ENCODE data around the gene KMT5B.
"Not testable (repeated sequence)": the region's sequence is repeated elsewhere in the genome, so short reads cannot be mapped to it uniquely, and the experiment has no call there.

Gene KMT5B
- long read RNA-seq, donor 1, partial matches to known transcripts = 0 of 7 reads
- long read RNA-seq, donor 1, other reads (novel, unspliced or antisense) = 5 of 7 reads
- long read RNA-seq, donor 2 = 0 reads
- long read RNA-seq, donor 3, partial matches to known transcripts = 10 of 10 reads
- long read RNA-seq, donor 3, other reads (novel, unspliced or antisense) = 0 of 10 reads
- long read RNA-seq, donor 4, partial matches to known transcripts = 9 of 20 reads
- long read RNA-seq, donor 4, other reads (novel, unspliced or antisense) = 8 of 20 reads
- long read RNA-seq, donor 5, partial matches to known transcripts = 0 of 1 reads
- long read RNA-seq, donor 5, other reads (novel, unspliced or antisense) = 0 of 1 reads
- long read RNA-seq, donor 6, partial matches to known transcripts = 15 of 16 reads
- long read RNA-seq, donor 6, other reads (novel, unspliced or antisense) = 0 of 16 reads
- long read RNA-seq, donor 7, partial matches to known transcripts = 26 of 27 reads
- long read RNA-seq, donor 7, other reads (novel, unspliced or antisense) = 0 of 27 reads
- long read RNA-seq, donor 8, partial matches to known transcripts = 16 of 24 reads
- long read RNA-seq, donor 8, other reads (novel, unspliced or antisense) = 7 of 24 reads

DNA sequence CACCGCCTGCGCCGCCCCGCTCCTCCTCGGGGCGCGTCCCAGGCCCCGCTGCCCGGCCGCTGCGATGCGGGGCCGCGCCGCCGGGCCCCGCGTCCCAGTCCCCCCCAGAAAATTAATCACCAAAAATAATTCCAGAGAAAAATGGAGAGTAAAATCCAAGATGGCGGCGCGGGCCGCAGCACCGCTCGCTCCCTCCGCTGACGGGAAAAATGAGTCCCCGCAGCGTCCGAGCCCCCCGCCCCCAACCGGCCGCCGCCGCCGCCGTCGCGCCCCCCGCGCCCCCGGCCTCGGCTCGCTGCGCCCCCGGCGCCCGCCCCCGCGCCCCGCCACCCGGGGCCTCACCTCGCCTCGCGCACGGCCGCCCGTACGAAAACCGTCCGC lies at the start of gene KMT5B:
Gene KMT5B (minus strand): TSS at position 162 of the 381 bp plus-strand sequence. CDS start 23,220 bp downstream, outside the sequence.
- no peak for DNase-seq

DNA sequence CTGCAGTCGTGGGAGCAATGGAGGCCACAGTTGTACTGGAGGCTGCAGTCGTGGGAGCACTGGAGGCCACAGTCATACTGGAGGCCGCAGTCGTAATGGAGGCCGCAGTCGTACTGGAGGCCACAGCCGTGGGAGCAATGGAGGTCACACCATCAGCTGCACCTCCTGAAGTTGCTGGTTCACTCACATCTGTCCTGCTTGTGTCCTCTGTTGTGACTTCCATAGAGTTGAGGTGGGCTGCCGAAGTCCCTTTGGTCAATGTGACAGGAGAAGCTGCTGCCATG lies 49.4 kb upstream of the KMT5B start:
- no peak for DNase-seq

DNA sequence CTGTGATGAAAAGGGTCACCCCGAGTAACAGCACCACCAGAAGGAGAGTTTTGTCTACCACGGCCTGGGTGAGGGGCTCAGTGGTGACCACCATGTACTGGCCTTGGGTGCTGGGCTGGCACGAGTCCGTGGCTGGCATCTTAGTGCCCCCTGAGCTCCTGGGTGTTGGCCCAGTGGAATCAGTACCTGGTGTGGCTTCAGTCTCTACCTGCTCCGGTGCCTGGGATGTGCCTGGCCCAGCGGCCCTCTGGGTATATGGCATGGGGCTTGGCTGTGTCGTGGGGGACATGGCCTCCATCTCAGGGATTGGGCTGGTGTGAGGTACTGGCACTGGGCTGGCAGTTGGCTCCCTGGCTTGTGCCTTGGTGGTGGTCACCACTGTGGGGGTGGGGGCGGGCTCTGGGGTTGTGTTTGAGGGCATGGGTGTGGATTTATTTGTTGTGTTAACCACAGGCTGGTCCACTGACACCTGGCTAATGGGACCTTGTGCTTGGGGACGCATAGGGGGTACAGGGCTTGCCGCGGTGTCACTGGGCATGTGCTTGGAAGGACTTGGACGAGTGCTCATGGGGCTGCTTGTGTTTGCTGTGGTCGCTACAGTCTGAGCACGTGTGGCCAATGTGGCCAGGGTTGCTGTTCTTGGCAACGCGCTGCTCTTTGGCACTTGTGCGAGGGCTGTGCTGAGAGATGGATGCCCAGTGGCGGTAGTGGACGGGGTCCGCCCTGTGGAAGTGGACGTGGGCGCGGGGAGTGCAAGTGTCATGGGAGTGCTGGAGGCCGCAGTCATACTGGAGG lies 48.9 kb upstream of the KMT5B start:
- no peak for DNase-seq

DNA sequence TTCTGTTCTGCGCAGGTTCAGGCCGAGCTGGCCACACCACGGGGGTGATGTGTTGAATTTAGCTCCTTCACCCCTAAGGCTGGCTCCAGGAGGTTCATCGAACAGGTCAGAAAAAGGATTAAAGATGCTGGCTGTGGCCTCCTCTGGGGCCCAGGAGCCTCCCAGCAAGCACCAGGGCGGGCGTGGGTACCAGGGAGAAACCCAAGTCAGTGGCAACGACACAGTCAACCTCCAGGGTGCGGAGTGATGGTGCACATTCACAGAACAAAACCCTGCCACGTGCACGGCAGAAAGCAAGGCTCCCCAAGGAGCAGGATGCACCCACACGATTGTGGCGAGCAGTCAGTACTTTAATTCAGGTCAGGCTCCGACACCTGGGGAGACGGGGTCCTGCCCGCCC lies 47.9 kb upstream of the KMT5B start:
- no peak for DNase-seq

DNA sequence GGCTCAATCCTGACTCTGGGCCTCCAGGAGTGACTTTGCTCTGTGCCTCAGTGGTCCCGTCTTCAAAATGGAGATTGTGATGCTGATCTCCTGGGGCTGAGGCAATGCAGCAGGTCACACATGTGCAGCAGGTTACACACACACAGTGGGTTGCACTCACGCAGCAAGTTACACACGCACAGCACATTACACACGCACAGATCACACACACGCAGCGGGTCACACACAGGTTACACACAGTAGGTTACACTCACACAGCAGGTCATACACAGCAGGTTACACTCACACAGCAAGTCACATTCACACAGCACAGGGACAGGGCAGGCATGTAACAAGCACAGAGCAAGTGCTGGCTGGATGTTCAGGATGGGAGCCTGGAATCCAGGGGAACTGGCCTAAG lies 47.4 kb upstream of the KMT5B start:
- DNase-seq = no peak

DNA sequence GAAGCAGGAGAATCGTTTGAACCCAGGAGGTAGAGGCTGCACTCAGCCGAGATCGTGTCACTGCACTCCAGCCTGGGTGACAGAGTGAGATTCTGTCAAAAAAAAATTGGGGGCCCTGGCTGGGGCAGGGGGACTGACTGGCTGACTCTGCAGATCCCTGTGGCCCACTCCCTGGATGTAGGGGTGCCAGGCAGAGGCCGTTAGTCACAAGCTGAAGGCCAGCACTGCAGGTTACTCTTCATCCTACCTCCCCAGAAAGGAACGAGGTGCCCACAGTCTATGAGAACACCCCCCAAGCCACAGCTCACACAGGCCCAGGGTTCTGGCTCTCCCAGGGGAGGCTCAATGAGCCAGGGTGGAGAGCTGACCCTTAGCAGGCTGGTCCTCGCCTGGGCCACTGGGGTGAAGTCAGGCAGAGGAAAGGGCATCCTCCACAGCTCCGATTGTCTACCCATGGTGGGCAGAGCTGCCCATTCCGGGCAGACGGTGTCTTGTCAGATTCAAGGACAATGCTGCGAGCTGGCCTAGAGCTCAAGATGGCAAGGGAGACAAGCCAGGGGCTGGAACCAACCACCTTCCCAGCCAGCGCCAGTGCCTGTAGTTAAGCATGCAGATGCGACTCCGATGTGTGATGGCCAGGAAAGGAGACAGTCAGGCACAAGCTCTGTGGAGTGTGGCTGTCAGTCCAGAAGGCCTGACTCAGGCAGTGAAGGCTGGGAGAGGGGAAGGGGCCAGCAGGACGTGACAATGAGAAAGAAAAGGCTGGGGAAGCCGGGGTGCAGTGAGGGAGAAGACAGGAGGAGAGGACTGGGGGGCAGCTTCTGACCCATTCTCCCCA lies 46.2 kb upstream of the KMT5B start:
- no peak for DNase-seq

DNA sequence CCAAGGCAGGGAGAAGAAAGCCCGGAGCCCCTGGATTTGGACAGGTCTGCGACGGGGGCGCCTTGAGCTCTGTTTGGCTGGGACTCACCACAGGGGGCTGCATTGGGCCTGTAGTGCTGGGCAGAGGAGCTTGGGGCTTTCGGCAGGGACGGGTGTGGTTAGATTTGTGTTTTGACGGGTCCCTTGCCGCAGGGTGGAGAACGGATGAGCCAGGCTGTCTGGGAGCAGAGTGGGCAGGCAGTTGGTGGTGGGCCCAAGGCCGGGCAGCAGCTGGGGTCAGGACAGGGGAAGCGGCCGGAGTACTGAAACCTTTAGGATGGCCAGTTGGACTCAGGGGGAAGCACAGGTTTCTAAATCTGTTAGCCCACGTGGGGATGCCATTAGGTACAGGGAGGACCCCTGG lies 45.3 kb upstream of the KMT5B start:
- no peak for DNase-seq

DNA sequence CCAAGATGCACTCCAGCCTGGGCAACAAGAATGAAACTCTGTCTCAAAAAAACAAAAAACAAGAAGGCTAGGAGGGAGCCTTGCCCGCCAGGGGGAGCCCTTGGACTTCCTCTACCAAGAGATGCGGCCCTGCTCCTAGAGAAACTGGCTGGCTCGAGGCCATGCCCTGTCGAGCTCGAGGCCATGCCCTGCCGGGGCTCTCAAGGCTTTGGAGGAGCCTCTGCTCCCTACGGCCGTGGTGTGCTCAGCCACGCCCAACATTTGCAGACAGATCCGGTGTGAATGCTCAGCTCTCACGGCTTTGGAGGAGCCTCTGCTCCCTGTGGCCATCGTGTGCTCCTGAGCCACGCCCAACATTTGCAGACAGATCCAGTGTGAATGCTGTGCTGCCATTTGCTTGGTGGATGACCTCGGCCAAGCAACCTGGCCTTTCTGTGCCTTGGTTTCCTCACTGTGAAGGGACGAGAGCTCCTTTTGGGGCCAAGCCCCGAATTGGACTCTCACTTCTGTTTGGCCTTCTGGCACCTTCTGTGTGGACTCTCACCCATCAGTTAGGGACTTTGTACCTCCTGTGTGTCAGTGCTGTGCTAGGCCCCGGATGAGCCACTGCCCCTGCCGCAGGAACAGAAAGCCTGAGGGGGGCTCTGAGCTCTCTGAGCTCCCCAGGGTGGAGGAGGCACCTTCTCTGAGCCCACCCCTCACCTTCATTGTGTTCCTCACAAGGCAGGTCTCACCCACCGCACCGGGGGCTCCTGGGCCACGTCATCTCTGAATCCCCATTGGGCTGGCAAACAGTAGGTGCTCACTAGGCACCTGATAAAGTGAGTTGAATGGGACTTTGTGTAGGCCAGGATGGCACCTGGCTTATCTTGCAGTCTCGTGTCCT lies 44.6 kb upstream of the KMT5B start:
- DNase-seq = peak; percentile 86

DNA sequence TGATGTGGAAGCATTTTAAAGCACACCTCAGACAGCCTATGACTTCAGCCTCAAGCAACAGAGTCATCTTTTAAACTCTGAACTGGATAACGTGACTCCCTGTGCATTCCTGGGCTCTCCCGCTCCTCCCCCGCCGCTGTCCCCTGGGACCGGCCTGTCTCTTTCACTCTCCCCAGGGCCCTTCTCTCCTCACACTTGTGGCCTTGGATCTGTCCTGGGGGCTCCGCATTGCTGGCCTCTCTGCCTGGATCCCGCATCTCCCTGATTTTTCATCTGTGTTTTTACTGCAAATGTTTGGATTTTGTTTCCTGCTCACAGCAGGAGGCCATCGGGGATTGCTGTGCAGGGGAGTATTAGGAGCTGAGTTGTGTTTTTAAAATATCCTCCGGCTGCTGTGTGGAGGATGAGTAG lies 43.2 kb upstream of the KMT5B start:
- peak; percentile 73 for DNase-seq

DNA sequence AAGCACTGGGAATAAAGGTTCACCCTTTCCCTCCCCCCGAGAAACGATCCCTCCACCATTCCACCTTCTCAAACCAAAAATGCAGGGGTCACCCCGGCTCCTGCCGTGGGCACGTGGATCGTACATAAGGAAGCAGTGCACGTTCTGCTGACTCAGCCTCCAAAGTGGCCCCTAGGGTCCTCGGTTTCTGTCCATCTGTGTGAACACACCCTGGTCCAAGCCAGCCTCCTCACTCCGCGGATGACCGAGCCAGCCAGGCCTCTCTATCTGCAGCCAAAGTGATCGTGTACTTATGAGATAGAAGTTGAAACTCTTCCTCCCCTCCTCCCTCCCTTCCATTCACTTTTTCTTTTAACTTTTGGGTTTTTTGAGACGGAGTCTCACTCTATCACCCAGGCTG lies 42.4 kb upstream of the KMT5B start:
- no peak for DNase-seq

DNA sequence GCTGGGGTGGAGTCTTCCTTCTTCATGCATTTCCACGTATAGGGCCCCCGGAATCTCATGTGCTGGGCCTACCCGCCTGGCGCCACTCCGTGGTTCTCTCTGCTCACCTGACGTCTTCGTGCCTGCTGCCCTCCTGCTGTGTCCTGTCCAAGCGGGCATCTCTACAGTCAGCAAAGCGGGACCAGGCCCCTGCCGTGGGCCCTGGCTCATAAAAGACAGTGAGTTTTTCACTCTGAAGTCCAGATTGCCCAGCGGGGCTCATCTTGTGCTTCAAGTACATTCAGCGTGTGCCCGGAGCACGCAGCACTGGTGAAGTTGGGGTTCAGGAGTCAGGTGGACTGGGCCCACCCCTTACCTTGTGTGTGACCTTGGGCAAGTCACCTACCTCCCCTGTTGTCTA lies 41.3 kb upstream of the KMT5B start:
- DNase-seq = no peak

DNA sequence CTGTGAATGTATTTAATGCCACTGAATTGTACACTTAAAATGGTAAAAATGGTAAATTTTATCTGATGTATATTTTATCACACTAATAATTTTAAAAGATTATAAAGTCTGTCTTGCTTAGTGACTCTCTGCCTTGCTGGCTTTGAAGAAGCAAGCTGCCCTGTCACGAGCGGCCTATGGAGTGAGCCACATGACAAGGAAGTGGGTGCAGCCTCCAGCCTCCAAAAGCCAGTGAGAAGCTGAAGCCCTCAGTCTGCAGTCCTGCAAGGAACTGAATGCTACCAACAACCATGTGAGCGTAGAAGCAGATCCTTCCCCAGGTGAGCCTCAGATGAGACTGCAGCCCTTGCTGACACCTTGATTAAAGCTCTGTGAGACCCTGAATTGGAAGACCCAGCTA lies 38.7 kb upstream of the KMT5B start:
- no peak for DNase-seq

DNA sequence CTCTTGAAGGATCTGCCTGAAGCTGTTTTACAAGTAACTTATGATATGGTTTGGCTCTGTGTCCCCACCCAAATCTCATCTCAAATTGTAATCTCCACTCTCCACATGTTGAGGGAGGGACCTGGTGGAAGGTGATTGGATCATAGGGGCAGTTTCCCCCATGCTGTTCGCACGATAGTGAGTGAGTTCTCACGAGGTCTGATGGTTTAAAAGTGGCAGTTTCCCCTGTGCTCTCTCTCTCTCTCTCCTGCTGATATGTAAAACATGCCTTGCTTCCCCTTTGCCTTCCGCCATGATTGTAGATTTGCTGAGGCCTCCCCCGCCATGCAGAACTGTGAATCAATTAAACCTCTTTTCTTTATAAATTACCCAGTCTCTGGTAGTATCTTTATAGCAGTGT lies 31.8 kb upstream of the KMT5B start:
- not testable (repeated sequence) for DNase-seq

DNA sequence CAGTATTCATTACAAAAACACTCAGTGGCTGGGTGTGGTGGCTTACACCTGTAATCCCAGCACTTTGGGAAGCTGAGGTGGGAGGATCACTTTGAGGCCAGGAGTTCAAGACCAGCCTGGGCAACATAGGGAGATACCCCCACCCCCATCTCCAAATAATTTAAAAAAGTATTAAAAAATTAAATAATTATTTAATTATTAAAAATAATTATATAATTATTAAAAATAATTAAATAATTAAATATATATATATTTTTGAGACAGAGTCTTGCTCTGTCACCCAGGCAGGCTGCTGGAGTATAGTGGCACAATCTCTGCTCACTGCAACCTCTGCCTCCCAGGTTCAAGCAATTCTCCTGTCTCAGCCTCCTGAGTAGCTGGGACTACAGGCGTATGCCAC lies 30.8 kb upstream of the KMT5B start:
- not testable (repeated sequence) for DNase-seq

DNA sequence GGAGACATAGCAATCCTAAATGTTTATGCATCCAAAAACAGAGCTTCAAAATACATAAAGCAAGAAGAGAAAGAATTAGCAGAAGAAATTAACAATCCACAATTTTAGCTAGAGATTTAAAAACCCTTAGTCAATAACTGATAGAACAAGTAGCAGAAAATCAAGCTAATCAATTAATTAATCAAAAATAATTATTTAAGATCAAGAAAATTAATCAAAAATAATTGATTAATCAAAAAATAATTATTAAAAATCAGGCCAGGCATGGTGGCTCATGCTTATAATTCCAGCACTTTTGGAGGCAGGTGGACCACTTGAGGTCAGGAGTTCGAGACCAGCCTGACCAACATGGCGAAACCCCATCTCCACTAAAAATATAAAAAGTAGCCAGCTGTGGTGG lies 29.5 kb upstream of the KMT5B start:
- no peak for DNase-seq

DNA sequence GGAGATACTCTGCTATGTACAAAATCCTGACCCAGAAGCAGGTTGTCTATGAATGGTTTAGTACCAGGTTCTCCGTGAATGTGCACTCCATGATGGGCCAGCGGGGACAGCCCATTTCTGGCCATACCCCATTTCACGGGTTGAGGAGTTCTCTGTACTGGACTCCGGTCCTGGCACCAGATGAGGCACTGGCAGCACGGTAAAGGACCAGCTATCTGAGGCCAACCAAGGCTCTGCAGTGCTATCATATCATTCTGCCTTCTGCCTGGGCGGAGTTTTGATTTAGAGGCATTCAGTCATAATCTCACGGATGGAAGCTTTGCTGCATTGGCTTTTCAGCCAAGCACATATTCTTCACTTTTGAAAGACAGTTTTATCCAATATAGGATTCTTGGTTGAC lies 18.5 kb upstream of the KMT5B start:
- DNase-seq = no peak

DNA sequence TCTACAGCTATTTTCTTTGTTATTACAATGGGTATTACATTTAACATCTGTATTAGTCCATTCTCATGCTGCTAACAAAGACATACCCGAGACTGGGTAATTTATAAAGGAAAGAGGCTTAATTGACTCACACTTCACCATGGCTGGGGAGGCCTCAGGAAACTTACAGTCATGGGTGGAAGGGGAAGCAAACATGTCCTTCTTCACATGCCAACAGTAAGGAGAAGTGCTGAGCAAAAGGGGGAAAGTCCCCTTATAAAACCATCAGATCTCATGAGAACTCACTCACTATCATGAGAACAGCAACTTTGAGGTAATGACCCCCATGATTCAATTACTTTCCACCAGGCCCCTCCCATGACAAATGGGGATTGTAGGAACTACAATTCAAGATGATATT lies 16.5 kb upstream of the KMT5B start:
- DNase-seq = no peak

DNA sequence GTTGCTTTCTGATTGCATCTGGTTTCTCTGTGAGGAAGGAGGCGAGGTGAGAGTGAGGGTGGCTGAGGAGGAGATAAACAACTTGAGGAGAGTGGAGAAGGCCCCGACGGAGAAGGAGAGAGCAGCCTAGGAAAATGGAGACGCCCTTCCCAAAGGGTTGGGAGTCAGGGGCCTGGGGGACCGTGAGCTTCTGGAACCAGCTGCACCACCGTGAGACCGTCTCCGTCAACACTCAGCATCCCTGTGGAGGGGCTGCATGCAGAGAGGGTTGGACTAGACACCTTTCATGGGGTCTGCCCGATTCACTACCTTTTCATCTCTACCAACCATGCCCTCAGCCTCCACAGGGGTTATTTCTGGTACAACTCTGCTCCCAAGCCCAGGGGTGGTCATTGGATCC lies 13.3 kb upstream of the KMT5B start:
- no peak for DNase-seq

DNA sequence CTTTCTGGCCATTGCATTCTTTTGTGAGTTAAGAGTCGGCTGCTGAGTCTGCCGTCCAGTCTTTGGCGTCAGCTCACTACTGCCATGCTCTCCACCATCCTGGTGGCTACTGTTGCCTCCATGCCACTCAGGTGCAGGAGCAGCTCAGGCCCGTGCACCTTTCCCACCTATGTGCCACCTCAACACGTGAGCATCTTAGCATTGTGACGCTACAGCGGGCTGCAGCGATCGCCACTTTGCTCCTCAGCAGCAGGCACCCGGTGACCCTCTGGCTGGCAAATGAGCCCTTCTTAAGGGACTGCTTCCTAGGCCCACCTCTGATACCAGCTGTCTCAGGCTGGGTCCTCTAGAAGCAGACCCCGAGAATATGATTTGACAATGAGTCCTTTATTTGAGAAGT lies 11.5 kb upstream of the KMT5B start:
- DNase-seq = no peak

DNA sequence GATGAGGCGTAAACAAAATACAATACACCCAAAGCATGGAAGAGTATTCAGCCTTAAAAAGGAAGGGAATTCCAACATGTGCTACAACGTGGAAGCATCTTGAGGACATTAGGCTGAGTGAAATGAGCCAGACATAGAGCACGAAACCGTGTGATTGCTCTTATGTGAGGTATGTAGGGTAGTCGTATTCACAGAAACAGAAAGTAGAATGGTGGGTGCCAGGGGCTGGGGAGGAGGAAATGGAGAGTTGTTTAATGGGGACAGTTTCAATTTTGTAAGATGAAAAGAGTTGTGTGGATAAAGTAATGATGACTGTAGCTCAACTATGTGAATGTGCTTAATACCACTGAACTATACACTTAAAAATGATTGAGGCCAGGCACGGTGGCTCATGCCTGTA lies 10.2 kb upstream of the KMT5B start:
- no peak for DNase-seq

DNA sequence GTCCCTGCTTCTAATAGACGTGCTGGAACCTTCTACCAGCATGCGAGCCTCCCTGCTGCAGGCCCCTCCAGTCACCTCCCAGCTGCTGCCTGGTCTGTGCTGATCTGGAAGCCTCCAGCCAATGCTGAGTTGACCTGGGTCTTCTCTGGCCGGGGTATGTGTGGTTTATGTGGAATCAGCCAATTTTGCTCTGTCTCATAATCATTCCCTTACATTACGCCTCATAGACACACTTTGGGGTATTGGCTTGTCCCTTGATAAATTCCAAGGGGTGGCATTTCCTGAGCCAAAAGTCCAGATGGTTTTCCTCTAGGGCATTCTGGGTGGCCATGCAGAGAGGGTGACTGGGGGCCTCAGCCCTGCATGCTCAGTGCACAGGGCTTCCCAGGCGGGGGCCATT lies 8.3 kb upstream of the KMT5B start:
- no peak for DNase-seq
